IPS-NIHi7 (cell line): Measurements from ENCODE around the gene TCOF1.
"Not testable (repeated sequence)": the region's sequence is repeated elsewhere in the genome, so short reads cannot be mapped to it uniquely, and the experiment has no call there.

ENCODE experiments used
- DNase-seq: peaks from one replicate; pipeline ENCODE4 v3.0.0; 2012; ENCODE audit warnings: mixed read lengths; ENCODE audit errors: extremely low spot score

TCOF1 gene

GRCh38 chr5:150404535-150404934 is 47.0 kb downstream of the TCOF1 start:
- no peak for DNase-seq

- DNase-seq = no peak
These were observed 47.7 kb downstream of the TCOF1 start for GRCh38 chr5:150404941-150405816.

- no peak for DNase-seq
These were observed 48.7 kb downstream of the TCOF1 start for GRCh38 chr5:150406103-150406722.

GRCh38 chr5:150406723-150407095 is 49.2 kb downstream of the TCOF1 start:
- no peak for DNase-seq

- no peak for DNase-seq
These were observed 49.7 kb downstream of the TCOF1 start for GRCh38 chr5:150407096-150407720.

GRCh38 chr5:150408231-150408943 is 50.9 kb downstream of the TCOF1 start:
- DNase-seq = no peak

- peak; percentile 97 for DNase-seq
These were observed 52.4 kb downstream of the TCOF1 start for GRCh38 chr5:150409638-150410523.

GRCh38 chr5:150410524-150411244 is 53.2 kb downstream of the TCOF1 start:
- peak; percentile 79 for DNase-seq

- no peak for DNase-seq
These were observed 53.9 kb downstream of the TCOF1 start for GRCh38 chr5:150411245-150411979.

GRCh38 chr5:150412319-150413175 is 55.0 kb downstream of the TCOF1 start, which contains the start of gene CD74:
TSS of gene CD74 (minus strand) at chr5:150412910. CDS start at chr5:150412749, 161 bp downstream.
- peak; percentile 82 for DNase-seq

GRCh38 chr5:150413176-150413901 is 55.8 kb downstream of the TCOF1 start:
- DNase-seq = no peak

GRCh38 chr5:150413902-150414790 is 56.6 kb downstream of the TCOF1 start:
- not testable (repeated sequence) for DNase-seq

- DNase-seq = no peak
These were observed 62.3 kb downstream of the TCOF1 start for GRCh38 chr5:150419630-150420270.

GRCh38 chr5:150422075-150422474 is 64.6 kb downstream of the TCOF1 start:
- no peak for DNase-seq

- DNase-seq = no peak
These were observed 65.3 kb downstream of the TCOF1 start for GRCh38 chr5:150422758-150423157.

GRCh38 chr5:150426165-150426564 is 68.7 kb downstream of the TCOF1 start:
- not testable (repeated sequence) for DNase-seq
